ENCODE data around the gene PCBP3. TPM values are rescaled to one million over a fixed set of nuclear protein-coding genes. Genes with fewer than 3 reads are reported as not detected.
A peak's percentile ranks its signal among the peaks of the same experiment; 100 is the strongest.

Gene PCBP3
- total RNA-seq, 6 experiments from 2014 or later: 0.37 to 1.5 (median 0.69) TPM

GRCh38 chr21:45869121-45870007 lies 225.8 kb downstream of the PCBP3 start:
- TF ChIP-seq CTCF (IDR thresholded peaks at IDR 0.05) (no peak), POLR2A (IDR thresholded peaks at IDR 0.05) (no peak)
- intact Hi-C loops (cut with DNase I): no loop called here
- no peak for DNase-seq
- no peak overlapping the region for H3K4me3 ChIP-seq
- H3K4me1 ChIP-seq: no peaks in the 10 kb centered on the region
- no peaks in the 10 kb centered on the region for H3K27me3 ChIP-seq
- no peaks in the 10 kb centered on the region for H3K36me3 ChIP-seq
- ATAC-seq: no peak
- 62% methylated on average over 9 of the region's 24 CpGs for WGBS (ENCODE audit: insufficient coverage, low coverage, low lambda C conversion rate, missing lambda C conversion rate)
- H3K9me3 ChIP-seq: no peaks in the 10 kb centered on the region
- H3K27ac ChIP-seq: no peak overlapping the region

GRCh38 chr21:45870421-45870820 lies 226.9 kb downstream of the PCBP3 start:
- Histone ChIP-seq H3K27ac (no peak overlapping the region), H3K4me1 (no peaks in the 10 kb centered on the region), H3K36me3 (no peaks in the 10 kb centered on the region), H3K27me3 (no peaks in the 10 kb centered on the region), H3K4me3 (no peak overlapping the region), H3K9me3 (no peaks in the 10 kb centered on the region)
- 55% methylated on average over 6 of the region's 12 CpGs for WGBS (ENCODE audit: insufficient coverage, low coverage, low lambda C conversion rate, missing lambda C conversion rate)
- DNase-seq: peak in 1 of 3 donors; percentile 8
- intact Hi-C loops (cut with DNase I): no loop called here
- TF ChIP-seq CTCF (IDR thresholded peaks at IDR 0.05) (no peak), POLR2A (IDR thresholded peaks at IDR 0.05) (no peak)
- no peak for ATAC-seq

GRCh38 chr21:45870851-45871615 lies 227.5 kb downstream of the PCBP3 start:
- H3K36me3 ChIP-seq: no peaks in the 10 kb centered on the region
- intact Hi-C loops (cut with DNase I): no loop called here
- WGBS (ENCODE audit: insufficient coverage, low coverage, low lambda C conversion rate, missing lambda C conversion rate): 0% methylated on average over 1 of the region's 17 CpGs
- no peaks in the 10 kb centered on the region for H3K4me1 ChIP-seq
- H3K27ac ChIP-seq: no peak overlapping the region
- no peak for ATAC-seq
- peak in 1 of 3 donors; percentile 16 for DNase-seq
- no peaks in the 10 kb centered on the region for H3K9me3 ChIP-seq
- no peak overlapping the region for H3K4me3 ChIP-seq
- TF ChIP-seq POLR2A (IDR thresholded peaks at IDR 0.05) (no peak), CTCF (IDR thresholded peaks at IDR 0.05) (no peak)
- no peaks in the 10 kb centered on the region for H3K27me3 ChIP-seq

- H3K36me3 ChIP-seq: no peaks in the 10 kb centered on the region
- no peaks in the 10 kb centered on the region for H3K27me3 ChIP-seq
- TF ChIP-seq POLR2A (IDR thresholded peaks at IDR 0.05) (no peak), CTCF (IDR thresholded peaks at IDR 0.05) (no peak)
- intact Hi-C loops (cut with DNase I): no loop called here
- no peaks in the 10 kb centered on the region for H3K4me1 ChIP-seq
- H3K27ac ChIP-seq: no peak overlapping the region
- no peaks in the 10 kb centered on the region for H3K9me3 ChIP-seq
- no peak for ATAC-seq
- peak in 1 of 3 donors; percentile 6 for DNase-seq
- no peak overlapping the region for H3K4me3 ChIP-seq
- WGBS (ENCODE audit: insufficient coverage, low coverage, low lambda C conversion rate, missing lambda C conversion rate): 73% methylated on average over 3 of the region's 22 CpGs
Measured at GRCh38 chr21:45871616-45872236, 228.2 kb downstream of the PCBP3 start.

All from right lobe of liver (tissue), 6 donors.